Upper lobe of left lung (tissue), 4 donors: Measurements from ENCODE around the gene TTC7B.

Source experiments
- CTCF ChIP-seq, 6 experiments: fragments of 450-650 bp in 4 of 6; fragments of 200-600 bp in 2 of 6; sonication (generic) in 2 of 6; IDR thresholded peaks; one replicate each; pipeline ENCODE4 v1.5.1; 2016 to 2019; ENCODE audit warnings: antibody characterized with exemption in 6 of 6
- EP300 ChIP-seq, 4 donors: sonication (generic); formaldehyde crosslinking; IDR thresholded peaks; one replicate each; pipeline ENCODE4 v1.5.1; 2017; ENCODE audit warnings: antibody characterized with exemption in 4 of 4, control low read depth in 2 of 4

DNA sequence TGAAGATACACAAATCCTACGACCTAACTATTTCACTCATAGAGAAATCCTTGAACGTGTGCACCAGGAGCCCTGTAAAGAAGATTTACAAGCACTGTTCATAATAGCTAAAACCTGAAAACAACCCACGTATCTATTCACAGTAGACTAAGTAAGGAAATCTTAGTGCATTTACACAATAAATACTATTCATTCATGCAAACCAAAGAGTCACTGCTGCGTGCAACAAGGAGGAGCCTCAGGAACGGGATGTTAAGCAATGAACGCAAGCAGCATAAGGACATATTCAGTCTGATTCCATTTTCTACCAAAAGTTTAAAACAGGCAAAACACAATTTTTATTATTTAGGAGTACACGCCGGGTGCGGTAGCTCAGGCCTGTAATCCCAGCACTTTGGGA, 176.6 kb downstream of the TTC7B start:
- TF ChIP-seq CTCF (IDR thresholded peaks at IDR 0.05), result no peak
- TF ChIP-seq EP300 (IDR thresholded peaks at IDR 0.05), result no peak
